GM23338 (cell line): Measurements from ENCODE around the gene CCDC157. TPM values are rescaled to one million over a fixed set of nuclear protein-coding genes. Genes with fewer than 3 reads are reported as not detected.

ENCODE experiments used
- ATAC-seq: fragments of 200-7000 bp; cut with Tn5 transposase; 3 replicates; pipeline ENCODE4 v1.9.1; 2020
- DNase-seq: peaks from one replicate; pipeline ENCODE4 v3.0.0-alpha.2; 2015; ENCODE audit warnings: low spot score
- H2AFZ ChIP-seq: fragments of 200-600 bp; sonication (generic); 2 replicates; pipeline ENCODE4 v1.8.0; 2016; ENCODE audit warnings: antibody characterized with exemption, mild to moderate bottlenecking, moderate library complexity
- H3F3A ChIP-seq: fragments of 200-600 bp; sonication (generic); replicated peaks from 2 replicates; pipeline ENCODE4 v1.8.0; 2017; ENCODE audit warnings: antibody characterized with exemption, mixed run types, low read depth
- H3K27ac ChIP-seq: fragments of 200-600 bp; sonication (generic); 2 replicates; pipeline ENCODE4 v1.6.1; 2016; ENCODE audit warnings: low read depth
- H3K27me3 ChIP-seq: fragments of 200-600 bp; sonication (generic); 2 replicates; pipeline ENCODE4 v1.8.0; 2016; ENCODE audit warnings: mild to moderate bottlenecking, mixed run types, moderate library complexity; ENCODE audit not compliant: insufficient read depth
- H3K36me3 ChIP-seq: fragments of 200-600 bp; sonication (generic); 2 replicates; pipeline ENCODE4 v1.8.0; 2016; ENCODE audit warnings: mild to moderate bottlenecking; ENCODE audit not compliant: insufficient read depth
- H3K4me1 ChIP-seq: fragments of 200-600 bp; sonication (generic); 2 replicates; pipeline ENCODE4 v1.8.0; 2016; ENCODE audit warnings: mild to moderate bottlenecking, moderate library complexity; ENCODE audit not compliant: insufficient read depth
- H3K4me2 ChIP-seq: fragments of 200-600 bp; sonication (generic); 2 replicates; pipeline ENCODE4 v1.7.1; 2017; ENCODE audit warnings: mixed run types
- H3K4me3 ChIP-seq: fragments of 200-600 bp; sonication (generic); 2 replicates; pipeline ENCODE4 v1.6.1; 2016; ENCODE audit warnings: mixed run types
- H3K79me2 ChIP-seq: fragments of 200-600 bp; sonication (generic); replicated peaks from 2 replicates; pipeline ENCODE4 v1.8.0; 2017; ENCODE audit warnings: mild to moderate bottlenecking; ENCODE audit not compliant: insufficient read depth
- H3K9me2 ChIP-seq: fragments of 200-600 bp; sonication (generic); 2 replicates; pipeline ENCODE4 v1.8.0; 2017; ENCODE audit not compliant: insufficient read depth
- H4K20me1 ChIP-seq: fragments of 200-600 bp; sonication (generic); replicated peaks from 2 replicates; pipeline ENCODE4 v1.8.0; 2017; ENCODE audit warnings: mild to moderate bottlenecking; ENCODE audit not compliant: insufficient read depth
- H3K27ac Mint-ChIP-seq: 2 replicates; pipeline ENCODE4 v1.8.0; 2020; ENCODE audit warnings: inconsistent platforms, mild to moderate bottlenecking, moderate library complexity, mixed read lengths
- H3K27me3 Mint-ChIP-seq: 3 replicates; pipeline ENCODE4 v1.8.0; 2022; ENCODE audit warnings: low read depth, mild to moderate bottlenecking, moderate library complexity, mixed read lengths, inconsistent platforms; ENCODE audit not compliant: insufficient read depth, poor library complexity
- H3K36me3 Mint-ChIP-seq: 3 replicates; pipeline ENCODE4 v1.8.0; 2021; ENCODE audit warnings: low read depth, mild to moderate bottlenecking, inconsistent platforms, moderate library complexity, mixed read lengths
- H3K4me1 Mint-ChIP-seq: 3 replicates; pipeline ENCODE4 v1.8.0; 2020; ENCODE audit warnings: mild to moderate bottlenecking, inconsistent platforms, mixed read lengths
- H3K4me3 Mint-ChIP-seq: 3 replicates; pipeline ENCODE4 v1.8.0; 2021; ENCODE audit warnings: moderate library complexity, mild to moderate bottlenecking, inconsistent platforms, mixed read lengths
- H3K9me3 Mint-ChIP-seq: 3 replicates; pipeline ENCODE4 v1.8.0; 2020; ENCODE audit warnings: moderate library complexity, mild to moderate bottlenecking, inconsistent platforms, mixed read lengths
- CREB1 ChIP-seq: fragments of 250-450 bp; sonication (Bioruptor Pico); IDR thresholded peaks from 2 replicates; pipeline ENCODE4 v1.5.0; 2020; ENCODE audit warnings: low read depth, mild to moderate bottlenecking, moderate library complexity
- EZH2 ChIP-seq: fragments of 200-600 bp; sonication (generic); IDR thresholded peaks from one replicate; pipeline ENCODE4 v1.8.0; 2017; ENCODE audit warnings: antibody characterized with exemption, mild to moderate bottlenecking, low read depth; ENCODE audit not compliant: unreplicated experiment
- EZH2phosphoT487 ChIP-seq: fragments of 200-600 bp; sonication (generic); IDR thresholded peaks from one replicate; pipeline ENCODE4 v1.8.1; 2018; ENCODE audit warnings: antibody characterized with exemption; ENCODE audit not compliant: unreplicated experiment
- JUNB ChIP-seq: IDR thresholded peaks from one replicate; pipeline ENCODE4 v1.6.1; 2016; ENCODE audit warnings: antibody characterized with exemption; ENCODE audit not compliant: unreplicated experiment
- NANOG ChIP-seq: IDR thresholded peaks from 2 replicates; pipeline ENCODE4 v1.6.1; 2016; ENCODE audit warnings: antibody characterized with exemption, borderline replicate concordance
- POLR2AphosphoS5 ChIP-seq: IDR thresholded peaks from 2 replicates; pipeline ENCODE4 v1.6.1; 2016; ENCODE audit warnings: antibody characterized with exemption, low read depth
- REST ChIP-seq: IDR thresholded peaks from one replicate; pipeline ENCODE4 v1.6.1; 2018; ENCODE audit warnings: antibody characterized with exemption; ENCODE audit not compliant: unreplicated experiment
- STAT1 ChIP-seq: IDR thresholded peaks from one replicate; pipeline ENCODE4 v1.6.1; 2016; ENCODE audit warnings: antibody characterized with exemption; ENCODE audit not compliant: unreplicated experiment
- ZNF114 ChIP-seq: fragments of 250-450 bp; sonication (Bioruptor Pico); IDR thresholded peaks from 2 replicates; pipeline ENCODE4 v1.5.0; 2020; ENCODE audit warnings: mild to moderate bottlenecking, moderate library complexity
- ZNF331 ChIP-seq: fragments of 250-450 bp; sonication (Bioruptor Pico); IDR thresholded peaks from 2 replicates; pipeline ENCODE4 v1.5.0; 2020; ENCODE audit warnings: low read depth, mild to moderate bottlenecking, moderate library complexity
- polyA plus RNA-seq: library from polyadenylated mRNA; unstranded; fragments of >200 nt; fragmentation: Nextera tagmentation; extraction: Ambion mirVana; gene quantifications from 2 replicates; pipeline ENCODE4 v1.2.1, GENCODE V29; 2016
- total RNA-seq: library from RNA; depleted of rRNA; stranded (reverse); fragments of >200 nt; shearing (Covaris generic); gene quantifications from 2 replicates; pipeline ENCODE4 v1.2.3, GENCODE V29; 2014
- TF ChIP-seq, protein P1 (sequence below): IDR thresholded peaks from 2 replicates; pipeline ENCODE4 v1.6.1; 2016; ENCODE audit warnings: antibody characterized with exemption
- TF ChIP-seq, protein P2 (sequence below), 2 experiments: fragments of 200-600 bp in 1 of 2; sonication (generic) in 1 of 2; conservative IDR thresholded peaks; 2 replicates each; pipeline versions ENCODE4 v1.5.1 to v1.6.1; 2016 to 2017; ENCODE audit warnings: antibody characterized with exemption in 2 of 2, low read depth in 2 of 2, mild to moderate bottlenecking in 2 of 2, moderate library complexity in 1 of 2
- TF ChIP-seq, protein P3 (sequence below): fragments of 250-450 bp; sonication (Bioruptor Pico); IDR thresholded peaks from 2 replicates; pipeline ENCODE4 v1.5.0; 2020; ENCODE audit warnings: mild to moderate bottlenecking, moderate library complexity

The CCDC157 gene
- total and polyA plus RNA-seq, 2 experiments from 2014 or later = 3.8 to 7.9 TPM

DNA sequence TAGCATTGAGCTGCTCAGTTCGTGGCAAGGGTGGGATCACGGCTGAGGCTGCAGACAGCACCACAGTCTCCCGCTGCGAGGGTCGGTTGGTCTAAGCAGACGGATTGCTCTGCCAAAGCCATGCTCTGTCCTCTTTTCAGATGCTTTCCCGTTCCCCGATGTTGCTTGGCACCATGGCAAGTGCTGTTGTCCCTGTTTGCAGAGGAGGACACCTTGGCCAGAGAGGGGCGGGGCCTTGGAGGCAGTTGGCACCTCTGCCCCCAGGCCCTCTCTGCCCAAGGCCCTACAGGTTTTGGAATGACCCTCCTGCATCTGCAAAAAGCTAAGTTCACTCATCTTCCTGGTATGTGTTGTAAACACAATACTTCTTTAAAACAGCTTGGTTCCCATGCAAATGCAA is 11.6 kb downstream of the CCDC157 start:
- Histone ChIP-seq H3K4me2 (no peak overlapping the region), H3K79me2 (no peaks in the 10 kb centered on the region), H3K9me2 (no peaks in the 10 kb centered on the region), H3K27me3 (no peaks in the 10 kb centered on the region), H3F3A (no peaks in the 10 kb centered on the region), H3K27ac (no peak overlapping the region), H4K20me1 (no peaks in the 10 kb centered on the region), H2AFZ (no peak overlapping the region), H3K4me3 (no peak overlapping the region), H3K36me3 (no peaks in the 10 kb centered on the region), H3K4me1 (peaks cover 1% of the 10 kb centered on the region)
- DNase-seq = no peak
- Mint-ChIP-seq H3K4me3 (no peak overlapping the region), H3K4me1 (peaks cover under 1% of the 10 kb centered on the region), H3K27ac (no peak overlapping the region), H3K9me3 (no peaks in the 10 kb centered on the region; the same call in 2 of the 3 replicates), H3K27me3 (peaks cover 18% of the 10 kb centered on the region), H3K36me3 (peaks cover 6% of the 10 kb centered on the region; the same call in 2 of the 3 replicates)
- ATAC-seq = no peak
- TF ChIP-seq EZH2phosphoT487 (no peak), JUNB (no peak), ZNF114 (CRISPR knock-in tag) (no peak), POLR2AphosphoS5 (no peak), EZH2 (no peak), CREB1 (CRISPR knock-in tag) (no peak), NANOG (no peak), ZNF331 (CRISPR knock-in tag) (no peak), STAT1 (no peak), REST (no peak)
- TF ChIP-seq, protein P1, sequence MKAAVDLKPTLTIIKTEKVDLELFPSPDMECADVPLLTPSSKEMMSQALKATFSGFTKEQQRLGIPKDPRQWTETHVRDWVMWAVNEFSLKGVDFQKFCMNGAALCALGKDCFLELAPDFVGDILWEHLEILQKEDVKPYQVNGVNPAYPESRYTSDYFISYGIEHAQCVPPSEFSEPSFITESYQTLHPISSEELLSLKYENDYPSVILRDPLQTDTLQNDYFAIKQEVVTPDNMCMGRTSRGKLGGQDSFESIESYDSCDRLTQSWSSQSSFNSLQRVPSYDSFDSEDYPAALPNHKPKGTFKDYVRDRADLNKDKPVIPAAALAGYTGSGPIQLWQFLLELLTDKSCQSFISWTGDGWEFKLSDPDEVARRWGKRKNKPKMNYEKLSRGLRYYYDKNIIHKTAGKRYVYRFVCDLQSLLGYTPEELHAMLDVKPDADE = no peak
- TF ChIP-seq, protein P2, sequence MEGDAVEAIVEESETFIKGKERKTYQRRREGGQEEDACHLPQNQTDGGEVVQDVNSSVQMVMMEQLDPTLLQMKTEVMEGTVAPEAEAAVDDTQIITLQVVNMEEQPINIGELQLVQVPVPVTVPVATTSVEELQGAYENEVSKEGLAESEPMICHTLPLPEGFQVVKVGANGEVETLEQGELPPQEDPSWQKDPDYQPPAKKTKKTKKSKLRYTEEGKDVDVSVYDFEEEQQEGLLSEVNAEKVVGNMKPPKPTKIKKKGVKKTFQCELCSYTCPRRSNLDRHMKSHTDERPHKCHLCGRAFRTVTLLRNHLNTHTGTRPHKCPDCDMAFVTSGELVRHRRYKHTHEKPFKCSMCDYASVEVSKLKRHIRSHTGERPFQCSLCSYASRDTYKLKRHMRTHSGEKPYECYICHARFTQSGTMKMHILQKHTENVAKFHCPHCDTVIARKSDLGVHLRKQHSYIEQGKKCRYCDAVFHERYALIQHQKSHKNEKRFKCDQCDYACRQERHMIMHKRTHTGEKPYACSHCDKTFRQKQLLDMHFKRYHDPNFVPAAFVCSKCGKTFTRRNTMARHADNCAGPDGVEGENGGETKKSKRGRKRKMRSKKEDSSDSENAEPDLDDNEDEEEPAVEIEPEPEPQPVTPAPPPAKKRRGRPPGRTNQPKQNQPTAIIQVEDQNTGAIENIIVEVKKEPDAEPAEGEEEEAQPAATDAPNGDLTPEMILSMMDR (conservative IDR thresholded peaks at IDR 0.05; ENCODE audit: low read depth in 2 of 2) = no peak
- TF ChIP-seq, protein P3, sequence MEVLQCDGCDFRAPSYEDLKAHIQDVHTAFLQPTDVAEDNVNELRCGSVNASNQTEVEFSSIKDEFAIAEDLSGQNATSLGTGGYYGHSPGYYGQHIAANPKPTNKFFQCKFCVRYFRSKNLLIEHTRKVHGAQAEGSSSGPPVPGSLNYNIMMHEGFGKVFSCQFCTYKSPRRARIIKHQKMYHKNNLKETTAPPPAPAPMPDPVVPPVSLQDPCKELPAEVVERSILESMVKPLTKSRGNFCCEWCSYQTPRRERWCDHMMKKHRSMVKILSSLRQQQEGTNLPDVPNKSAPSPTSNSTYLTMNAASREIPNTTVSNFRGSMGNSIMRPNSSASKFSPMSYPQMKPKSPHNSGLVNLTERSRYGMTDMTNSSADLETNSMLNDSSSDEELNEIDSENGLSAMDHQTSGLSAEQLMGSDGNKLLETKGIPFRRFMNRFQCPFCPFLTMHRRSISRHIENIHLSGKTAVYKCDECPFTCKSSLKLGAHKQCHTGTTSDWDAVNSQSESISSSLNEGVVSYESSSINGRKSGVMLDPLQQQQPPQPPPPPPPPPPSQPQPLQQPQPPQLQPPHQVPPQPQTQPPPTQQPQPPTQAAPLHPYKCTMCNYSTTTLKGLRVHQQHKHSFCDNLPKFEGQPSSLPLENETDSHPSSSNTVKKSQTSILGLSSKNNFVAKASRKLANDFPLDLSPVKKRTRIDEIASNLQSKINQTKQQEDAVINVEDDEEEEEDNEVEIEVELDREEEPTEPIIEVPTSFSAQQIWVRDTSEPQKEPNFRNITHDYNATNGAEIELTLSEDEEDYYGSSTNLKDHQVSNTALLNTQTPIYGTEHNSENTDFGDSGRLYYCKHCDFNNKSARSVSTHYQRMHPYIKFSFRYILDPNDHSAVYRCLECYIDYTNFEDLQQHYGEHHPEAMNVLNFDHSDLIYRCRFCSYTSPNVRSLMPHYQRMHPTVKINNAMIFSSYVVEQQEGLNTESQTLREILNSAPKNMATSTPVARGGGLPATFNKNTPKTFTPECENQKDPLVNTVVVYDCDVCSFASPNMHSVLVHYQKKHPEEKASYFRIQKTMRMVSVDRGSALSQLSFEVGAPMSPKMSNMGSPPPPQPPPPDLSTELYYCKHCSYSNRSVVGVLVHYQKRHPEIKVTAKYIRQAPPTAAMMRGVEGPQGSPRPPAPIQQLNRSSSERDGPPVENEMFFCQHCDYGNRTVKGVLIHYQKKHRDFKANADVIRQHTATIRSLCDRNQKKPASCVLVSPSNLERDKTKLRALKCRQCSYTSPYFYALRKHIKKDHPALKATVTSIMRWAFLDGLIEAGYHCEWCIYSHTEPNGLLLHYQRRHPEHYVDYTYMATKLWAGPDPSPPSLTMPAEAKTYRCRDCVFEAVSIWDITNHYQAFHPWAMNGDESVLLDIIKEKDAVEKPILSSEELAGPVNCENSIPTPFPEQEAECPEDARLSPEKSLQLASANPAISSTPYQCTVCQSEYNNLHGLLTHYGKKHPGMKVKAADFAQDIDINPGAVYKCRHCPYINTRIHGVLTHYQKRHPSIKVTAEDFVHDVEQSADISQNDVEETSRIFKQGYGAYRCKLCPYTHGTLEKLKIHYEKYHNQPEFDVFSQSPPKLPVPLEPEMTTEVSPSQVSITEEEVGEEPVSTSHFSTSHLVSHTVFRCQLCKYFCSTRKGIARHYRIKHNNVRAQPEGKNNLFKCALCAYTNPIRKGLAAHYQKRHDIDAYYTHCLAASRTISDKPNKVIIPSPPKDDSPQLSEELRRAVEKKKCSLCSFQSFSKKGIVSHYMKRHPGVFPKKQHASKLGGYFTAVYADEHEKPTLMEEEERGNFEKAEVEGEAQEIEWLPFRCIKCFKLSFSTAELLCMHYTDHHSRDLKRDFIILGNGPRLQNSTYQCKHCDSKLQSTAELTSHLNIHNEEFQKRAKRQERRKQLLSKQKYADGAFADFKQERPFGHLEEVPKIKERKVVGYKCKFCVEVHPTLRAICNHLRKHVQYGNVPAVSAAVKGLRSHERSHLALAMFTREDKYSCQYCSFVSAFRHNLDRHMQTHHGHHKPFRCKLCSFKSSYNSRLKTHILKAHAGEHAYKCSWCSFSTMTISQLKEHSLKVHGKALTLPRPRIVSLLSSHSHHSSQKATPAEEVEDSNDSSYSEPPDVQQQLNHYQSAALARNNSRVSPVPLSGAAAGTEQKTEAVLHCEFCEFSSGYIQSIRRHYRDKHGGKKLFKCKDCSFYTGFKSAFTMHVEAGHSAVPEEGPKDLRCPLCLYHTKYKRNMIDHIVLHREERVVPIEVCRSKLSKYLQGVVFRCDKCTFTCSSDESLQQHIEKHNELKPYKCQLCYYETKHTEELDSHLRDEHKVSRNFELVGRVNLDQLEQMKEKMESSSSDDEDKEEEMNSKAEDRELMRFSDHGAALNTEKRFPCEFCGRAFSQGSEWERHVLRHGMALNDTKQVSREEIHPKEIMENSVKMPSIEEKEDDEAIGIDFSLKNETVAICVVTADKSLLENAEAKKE (CRISPR knock-in tag) = no peak
